LHCN-M2 (cell line): ENCODE measurements around the gene OR1E2. TPM values are rescaled to one million over a fixed set of nuclear protein-coding genes. Genes with fewer than 3 reads are reported as not detected.
A peak's percentile ranks its signal among the peaks of the same experiment; 100 is the strongest.
"Not testable (repeated sequence)": the region's sequence is repeated elsewhere in the genome, so short reads cannot be mapped to it uniquely, and the experiment has no call there.

ENCODE experiments used
- DNase-seq: peaks from one replicate; pipeline ENCODE4 v3.0.0-alpha.2; 2012; ENCODE audit warnings: low read depth
- polyA plus RNA-seq: library from polyadenylated mRNA; unstranded; fragments of >200 nt; gene quantifications from one replicate; pipeline ENCODE4 v1.2.1, GENCODE V29; 2012; ENCODE audit warnings: missing spikeins
- total RNA-seq: library from RNA; depleted of rRNA; stranded (reverse); fragments of >200 nt; gene quantifications from 2 replicates; pipeline ENCODE4 v1.2.3, GENCODE V29; 2014; rRNA removed

OR1E2 gene
- total RNA-seq = not detected in 2 replicates
- polyA plus RNA-seq = not detected

DNA sequence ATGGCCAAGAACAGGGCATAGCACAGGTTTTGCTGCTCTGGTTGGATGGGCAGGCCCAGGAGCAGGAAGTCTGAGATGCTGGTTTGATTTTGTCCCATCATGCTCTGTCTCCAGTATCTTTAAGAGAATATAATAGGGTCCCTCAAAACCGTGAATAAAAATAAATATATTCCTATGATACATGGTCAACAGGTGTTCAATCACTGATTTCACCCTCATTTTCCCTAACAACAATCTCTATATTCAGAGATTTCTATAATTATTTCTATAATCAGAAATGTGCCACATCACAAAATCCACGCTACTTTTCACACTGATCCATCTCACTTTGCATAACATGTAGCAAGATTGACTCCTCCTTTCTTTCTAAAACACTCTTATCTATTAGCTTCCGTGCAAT lies at the start of gene OR1E2:
TSS of gene OR1E2 (minus strand) at position 101 of the 400 bp plus-strand sequence. CDS start at position 101, 0 bp downstream.
- DNase-seq = no peak

DNA sequence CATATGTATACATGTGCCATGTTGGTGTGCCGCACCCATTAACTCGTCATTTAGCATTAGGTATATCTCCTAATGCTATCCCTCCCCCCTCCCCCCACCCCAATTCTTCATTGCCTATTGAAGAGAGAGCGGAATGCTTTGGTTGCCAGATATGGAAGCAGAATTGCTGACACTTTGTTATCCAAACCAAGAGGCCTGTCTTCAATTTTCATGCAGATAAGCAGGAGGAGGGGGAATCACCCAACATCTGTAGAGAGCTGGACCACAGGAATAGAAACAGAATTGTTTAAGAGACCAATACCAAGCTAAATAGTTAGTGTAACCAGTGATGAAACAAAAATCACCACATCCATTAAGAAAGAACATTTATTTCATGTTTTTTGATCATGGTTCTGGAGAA lies 49.2 kb upstream of the OR1E2 start:
- no peak for DNase-seq

GRCh38 chr17:3479988-3480387 lies 46.3 kb upstream of the OR1E2 start:
- DNase-seq = no peak

GRCh38 chr17:3475812-3476610 lies 42.4 kb upstream of the OR1E2 start, which contains the start of gene ASPA:
Gene ASPA, plus strand, starts transcription at chr17:3475997. Its CDS starts 163 bp downstream, at chr17:3476160.
- DNase-seq = peak; percentile 20

DNA sequence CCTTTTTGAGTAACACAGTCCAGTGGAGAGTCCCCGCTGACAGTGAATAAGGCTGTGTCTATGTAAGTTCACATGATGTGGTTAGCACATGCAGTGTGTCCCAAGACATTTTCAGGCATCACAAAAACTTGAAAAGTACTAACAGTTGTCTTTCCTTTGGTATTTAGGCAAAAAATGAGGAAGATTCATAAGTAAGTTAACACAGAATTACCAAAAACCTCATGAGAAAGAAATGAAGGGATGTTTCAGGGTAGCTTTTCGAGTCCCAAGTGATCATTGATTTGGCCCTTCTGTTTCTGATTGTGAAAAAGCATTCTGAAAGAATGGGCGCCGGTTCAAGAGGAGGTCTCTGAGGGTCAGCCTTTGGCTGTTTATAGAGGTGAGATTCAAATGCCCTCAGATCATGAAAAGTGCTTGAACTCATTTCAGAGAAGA lies 41.6 kb upstream of the OR1E2 start:
- DNase-seq = no peak

- DNase-seq = no peak
These were observed 40.6 kb upstream of the OR1E2 start for GRCh38 chr17:3474212-3474611.

- no peak for DNase-seq
These were observed 38.5 kb upstream of the OR1E2 start for GRCh38 chr17:3472137-3472536.

GRCh38 chr17:3471599-3471998 lies 38.0 kb upstream of the OR1E2 start, which contains the start of gene SPATA22:
Gene SPATA22, minus strand, starts transcription at chr17:3471819. Its CDS starts 2,494 bp downstream, at chr17:3469325.
- DNase-seq = no peak

DNA sequence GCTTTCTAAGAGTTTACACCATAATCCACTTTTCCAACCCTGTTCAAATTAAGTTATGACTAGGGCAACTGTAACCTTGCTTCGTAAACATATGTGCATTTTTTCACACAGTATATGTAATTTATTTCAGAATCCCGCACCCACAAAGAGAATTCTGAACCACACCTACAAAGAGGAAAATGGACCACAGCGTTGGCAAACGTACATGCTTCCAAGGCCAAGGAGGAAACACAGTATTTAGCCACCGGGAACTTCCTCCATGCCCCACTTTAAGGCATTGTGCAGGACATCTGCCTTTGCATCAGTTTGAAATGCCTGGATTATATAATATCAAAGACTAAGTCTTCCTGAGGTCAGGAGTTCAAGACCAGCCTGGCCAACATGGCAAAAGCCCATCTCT lies 35.9 kb upstream of the OR1E2 start:
- DNase-seq = no peak

DNA sequence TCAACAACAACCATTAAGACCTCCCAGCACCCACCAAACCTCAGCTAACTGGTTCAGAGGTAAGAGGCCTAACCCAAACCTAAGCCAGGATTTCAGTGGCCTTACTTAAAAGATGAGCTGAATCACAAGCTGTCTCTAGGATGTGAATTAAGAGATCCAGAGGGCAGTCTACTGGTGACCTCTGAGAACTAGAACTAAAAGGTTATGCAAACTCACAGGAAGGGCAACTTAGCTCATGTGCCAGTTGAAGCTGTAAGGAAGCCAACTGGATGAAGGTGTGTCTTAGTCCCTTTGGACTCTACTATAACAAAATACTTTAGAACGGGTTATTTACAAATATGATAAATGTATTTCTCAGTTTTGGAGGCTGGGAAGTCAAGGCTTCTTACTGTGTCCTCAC lies 32.7 kb upstream of the OR1E2 start:
- not testable (repeated sequence) for DNase-seq

GRCh38 chr17:3448059-3448665 lies 14.5 kb upstream of the OR1E2 start:
- no peak for DNase-seq

GRCh38 chr17:3447625-3448024 lies 14.0 kb upstream of the OR1E2 start:
- DNase-seq = peak; percentile 5

GRCh38 chr17:3440451-3440850 lies 6.8 kb upstream of the OR1E2 start:
- DNase-seq = no peak

GRCh38 chr17:3438368-3438767 lies 4.7 kb upstream of the OR1E2 start:
- DNase-seq = no peak

DNA sequence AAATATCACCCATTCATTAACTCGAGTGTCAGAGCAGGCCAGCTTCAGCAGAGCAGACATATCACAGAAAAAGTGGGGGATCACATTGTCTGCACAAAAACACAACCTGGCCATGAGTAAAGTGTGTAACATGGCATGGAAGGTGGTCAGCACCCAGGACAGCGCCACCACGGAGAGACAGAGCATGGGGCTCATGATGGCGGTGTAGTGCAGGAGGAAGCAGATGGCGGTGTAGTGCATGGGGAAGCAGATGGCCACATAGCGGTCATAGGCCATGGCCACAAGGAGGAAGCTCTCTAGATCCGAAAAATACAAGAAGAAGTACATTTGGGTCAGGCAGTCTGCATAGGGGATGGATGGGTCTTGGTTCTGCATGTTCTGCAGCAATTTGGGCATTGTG lies 426 bp downstream of the OR1E2 start:
- not testable (repeated sequence) for DNase-seq

DNA sequence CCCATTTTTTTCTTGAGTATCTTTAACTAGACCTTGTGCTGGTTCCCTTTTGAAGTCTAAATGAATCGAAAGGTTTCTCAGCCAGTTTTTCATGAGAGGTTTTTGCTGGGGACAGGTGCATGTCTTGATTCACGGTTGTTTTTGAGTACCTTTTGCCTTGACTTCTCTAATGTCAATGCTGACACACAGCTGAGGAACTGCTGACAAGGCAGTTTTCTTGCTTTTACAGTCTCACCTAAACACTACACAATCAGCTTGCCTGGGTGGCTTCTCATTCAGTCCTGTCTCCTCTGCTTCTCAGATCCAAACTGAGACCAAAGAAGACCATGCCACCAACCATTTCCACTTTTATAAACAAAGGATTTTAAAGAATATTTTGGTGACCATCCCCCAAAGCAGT lies 15.4 kb downstream of the OR1E2 start:
- no peak for DNase-seq

DNA sequence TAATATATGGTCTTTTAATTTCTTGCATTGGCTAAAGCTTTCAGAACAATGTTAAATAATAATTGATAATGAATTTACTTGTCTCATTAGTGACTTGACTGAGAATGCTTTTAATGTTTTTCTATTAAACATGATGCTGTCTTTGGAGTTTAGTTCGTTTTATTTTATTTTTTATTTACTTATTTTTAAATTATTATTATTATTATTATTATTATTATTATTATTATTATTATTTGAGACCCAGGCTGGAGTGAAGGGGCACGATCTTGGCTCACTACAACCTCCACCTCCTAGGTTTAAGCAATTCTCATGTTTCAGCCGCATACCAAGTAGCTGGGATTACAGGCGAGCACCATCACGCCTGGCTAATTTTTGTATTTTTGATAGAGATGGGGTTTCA lies 18.0 kb downstream of the OR1E2 start:
- no peak for DNase-seq

DNA sequence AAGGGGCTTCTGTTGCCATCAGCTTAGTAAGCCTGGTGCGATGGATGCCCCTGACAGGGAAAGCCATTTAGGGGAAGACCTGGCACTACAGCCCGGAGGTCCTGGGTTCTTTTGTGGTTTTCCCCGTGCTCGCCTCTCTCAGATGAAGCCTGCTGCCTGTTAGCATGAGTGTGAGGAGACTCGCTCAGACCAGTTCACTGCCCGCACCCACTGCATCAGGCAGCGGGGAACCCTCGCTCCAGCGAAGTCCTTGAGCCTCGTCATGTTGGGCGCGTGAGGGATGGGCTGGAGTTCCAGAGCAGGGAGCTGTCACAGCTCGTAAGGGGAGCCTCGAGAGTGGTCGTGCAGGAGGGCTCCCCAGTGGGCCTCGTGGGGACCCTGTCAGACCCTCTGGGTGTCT lies 21.4 kb downstream of the OR1E2 start:
- not testable (repeated sequence) for DNase-seq

- no peak for DNase-seq
These were observed 22.6 kb downstream of the OR1E2 start, which contains the start of gene OR3A3 for GRCh38 chr17:3411070-3411469. Gene OR3A3, plus strand, starts transcription at chr17:3411370.

DNA sequence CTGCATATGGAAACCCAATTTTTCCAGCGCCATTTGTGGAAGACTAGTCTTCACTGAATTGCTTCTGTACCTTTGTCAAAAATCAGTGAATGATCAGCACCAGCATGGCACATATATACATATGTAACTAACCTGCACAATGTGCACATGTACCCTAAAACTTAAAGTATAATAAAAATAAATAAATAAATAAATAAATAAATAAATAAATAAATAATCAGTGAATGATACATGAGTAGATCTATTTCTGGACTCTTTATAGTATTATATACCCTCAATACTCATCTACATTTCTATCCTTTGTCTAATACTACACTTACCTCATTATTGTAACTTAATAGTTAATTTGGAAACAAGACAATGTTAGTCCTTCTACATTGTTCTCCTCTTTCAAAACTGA lies 29.8 kb downstream of the OR1E2 start:
- DNase-seq = not testable (repeated sequence)

GRCh38 chr17:3401786-3402185 lies 31.9 kb downstream of the OR1E2 start:
- DNase-seq = no peak

- DNase-seq = peak; percentile 1
These were observed 33.6 kb downstream of the OR1E2 start for GRCh38 chr17:3400055-3400454.

DNA sequence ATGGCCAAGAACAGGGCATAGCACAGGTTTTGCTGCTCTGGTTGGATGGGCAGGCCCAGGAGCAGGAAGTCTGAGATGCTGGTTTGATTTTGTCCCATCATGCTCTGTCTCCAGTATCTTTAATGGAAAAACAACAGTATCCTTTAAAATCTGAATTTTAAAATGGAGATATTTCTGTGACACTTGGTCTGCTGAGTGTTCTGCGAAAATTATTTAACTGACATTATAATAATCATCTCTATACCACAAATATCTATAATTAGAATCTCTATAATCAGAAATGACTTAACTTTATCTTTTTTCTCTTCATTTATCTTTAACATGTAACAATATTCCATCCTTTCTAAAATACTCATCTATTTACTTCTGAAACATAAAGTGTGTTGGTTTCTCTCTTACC lies 35.3 kb downstream of the OR1E2 start, which contains the start of gene OR1E1:
TSS of gene OR1E1 (minus strand) at position 101 of the 400 bp plus-strand sequence. CDS start at position 101, 0 bp downstream.
- no peak for DNase-seq
